Uterus (tissue), 4 donors: ENCODE results near the gene SLC16A6. TPM values are rescaled to one million over a fixed set of nuclear protein-coding genes. Genes with fewer than 3 reads are reported as not detected.

ENCODE experiments used
- total RNA-seq, 4 donors: library from RNA; depleted of rRNA in 3 of 4; stranded (reverse); fragments of >200 nt in 3 of 4; gene quantifications; one replicate each; pipeline versions ENCODE4 v1.1.0 to v1.2.4, GENCODE V29; 2014 to 2023
- donor health status: DM: yes; HTN: yes; CAD: no.

Gene SLC16A6
- total RNA-seq, 4 donors from 2014 or later = 0.35 to 1.5 (median 1.0) TPM; not detected in 1

Other genes starting within 250 kb of the SLC16A6 start
- 10 to 100 TPM; 26.9 to 60.9 (median 35.1) TPM for gene AMZ2, start 43.1 kb downstream of the SLC16A6 start, total RNA-seq
- gene ARSG, start 368 bp upstream of the SLC16A6 start, total RNA-seq = 1 to 10 TPM in 3 of 4 donors, under 1 TPM in 1; 0.59 to 6.4 (median 5.7) TPM
- 10 to 100 TPM in 3 of 4 donors, 1 to 10 TPM in 1; 7.9 to 40.7 (median 27.9) TPM for gene WIPI1, start 166.4 kb upstream of the SLC16A6 start, total RNA-seq
- 100 to 1,000 TPM; 171 to 532 (median 388) TPM for gene PRKAR1A, start 221.3 kb upstream of the SLC16A6 start, total RNA-seq